Measurements from ENCODE around the gene NLRP9. TPM values are rescaled to one million over a fixed set of nuclear protein-coding genes. Genes with fewer than 3 reads are reported as not detected.

The NLRP9 gene
- total and polyA plus RNA-seq, 2 of the 4 experiments (the other 2 are of a cell fraction), result not detected

DNA sequence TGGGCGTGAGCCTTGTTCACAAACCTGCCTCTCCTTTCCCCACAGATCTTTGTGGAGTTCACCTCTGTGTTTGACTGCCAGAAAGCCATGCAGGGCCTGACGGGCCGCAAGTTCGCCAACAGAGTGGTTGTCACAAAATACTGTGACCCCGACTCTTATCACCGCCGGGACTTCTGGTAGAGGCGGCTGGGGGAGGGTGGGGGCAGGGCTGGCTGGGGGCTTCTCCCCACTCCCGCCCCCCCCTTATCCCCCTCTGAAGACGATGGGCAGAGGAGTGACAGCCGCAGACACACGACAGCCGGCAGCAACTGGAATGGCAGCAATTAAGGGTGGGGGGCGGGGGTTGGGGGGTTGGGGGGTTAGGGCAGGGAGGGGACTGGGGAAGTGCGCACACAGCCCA lies 64.3 kb downstream of the NLRP9 start:
- ChIA-PET CTCF (no interaction called here), POLR2A (ENCODE audit: unreplicated experiment) (no interaction called here)
- Histone ChIP-seq H3K14ac (replicated peaks; ENCODE audit: low read depth, low read length) (no peak overlapping the region), H3K9me1 (ENCODE audit: insufficient read depth, low read length) (no peaks in the 10 kb centered on the region; the same call in 1 of the 2 replicates), H3K9me3 (ENCODE audit: control insufficient read depth, insufficient read depth, low read length) (no peaks in the 10 kb centered on the region), H4K20me1 (ENCODE audit: insufficient read depth, low read length) (peaks cover 63% of the 10 kb centered on the region), H3K79me1 (ENCODE audit: low read depth in 1 of 2, low read length in 2 of 2) (peaks cover 20 to 53% of the 10 kb centered on the region in 2 experiments; a peak in 3 of 4 replicates), H2BK120ac (ENCODE audit: low read depth, low read length) (no peak overlapping the region), H3K9ac (ENCODE audit: low read depth, low read length) (no peak overlapping the region), H3K36me3 (ENCODE audit: control insufficient read depth, insufficient read depth, low read length) (peaks cover 42% of the 10 kb centered on the region), H2BK5ac (ENCODE audit: low read depth, low read length, poor library complexity, severe bottlenecking) (no peak overlapping the region), H3K23ac (ENCODE audit: low read depth, low read length) (no peak overlapping the region), H2AFZ (replicated peaks; ENCODE audit: low read length, poor library complexity) (no peak overlapping the region), H3K18ac (ENCODE audit: low read depth, low read length) (no peak overlapping the region), H3K27ac (ENCODE audit: insufficient read depth, low read length) (no peak overlapping the region), H3K4ac (ENCODE audit: low read depth, low read length) (no peak overlapping the region), H2BK15ac (ENCODE audit: low read depth, low read length) (no peak overlapping the region), H4K91ac (ENCODE audit: insufficient read depth, low read depth, low read length) (no peak overlapping the region), H3K27me3 (ENCODE audit: control insufficient read depth, insufficient read depth, low read length) (no peaks in the 10 kb centered on the region), H3K4me1 (ENCODE audit: control insufficient read depth, insufficient read depth, low read length) (peaks cover 5% of the 10 kb centered on the region; the same call in 1 of the 2 replicates), H3K4me2 (ENCODE audit: low read depth, low read length) (no peak overlapping the region), H3K4me3 (ENCODE audit: insufficient read depth, low read depth, low read length) (no peak overlapping the region), H4K5ac (ENCODE audit: low read depth, low read length) (no peak overlapping the region), H2AK9ac (replicated peaks; ENCODE audit: low read depth, low read length, poor library complexity) (no peak overlapping the region), H4K8ac (ENCODE audit: low read depth in 2 of 2, low read length in 2 of 2) (no peak overlapping the region), H2AK5ac (ENCODE audit: low read depth, low read length) (no peak overlapping the region), H3K56ac (ENCODE audit: extremely low read depth, insufficient read depth, low read length) (no peak overlapping the region), H2BK20ac (ENCODE audit: low read depth, low read length) (no peak overlapping the region)
- intact Hi-C loops (cut with micrococcal nuclease) (loop anchor here (2.0 kb wide), 1 partner anchor 19 kb away; the partner anchor contains the start of gene U2AF2), dilution Hi-C loops (cut with HindIII; ENCODE audit: low sequenced_read_pairs, unreplicated experiment) (no loop called here), in situ Hi-C loops (cut with MboI; ENCODE audit: low sequenced_read_pairs) (loop anchor here (25.0 kb wide), 2 partner anchors 1212 to 1537 kb away; partner anchors contain the start of genes CDC42EP5, CNOT3 and LENG9)
- no peak for ATAC-seq (ENCODE audit: low read depth)
- no peak for DNase-seq
- no TSS peak for BruUV-seq (replicated peaks)
- TF ChIP-seq POLR2A (IDR thresholded peaks at IDR 0.05; ENCODE audit: low read depth, low read length) (no peak), BHLHE40 (IDR thresholded peaks at IDR 0.05; ENCODE audit: low read depth, low read length) (no peak), NFE2L2 (IDR thresholded peaks at IDR 0.05; ENCODE audit: low read depth, low read length) (no peak), RFX5 (IDR thresholded peaks at IDR 0.05; ENCODE audit: low read depth, low read length) (no peak), SMC3 (IDR thresholded peaks at IDR 0.05; ENCODE audit: low read depth, low read length) (no peak), CEBPB (IDR thresholded peaks at IDR 0.05; ENCODE audit: low read depth, low read length) (no peak), CHD1 (IDR thresholded peaks at IDR 0.05; ENCODE audit: low read depth, low read length) (no peak), MAZ (IDR thresholded peaks at IDR 0.05; ENCODE audit: borderline replicate concordance, low read depth, low read length) (no peak)
- TF ChIP-seq, protein P1, sequence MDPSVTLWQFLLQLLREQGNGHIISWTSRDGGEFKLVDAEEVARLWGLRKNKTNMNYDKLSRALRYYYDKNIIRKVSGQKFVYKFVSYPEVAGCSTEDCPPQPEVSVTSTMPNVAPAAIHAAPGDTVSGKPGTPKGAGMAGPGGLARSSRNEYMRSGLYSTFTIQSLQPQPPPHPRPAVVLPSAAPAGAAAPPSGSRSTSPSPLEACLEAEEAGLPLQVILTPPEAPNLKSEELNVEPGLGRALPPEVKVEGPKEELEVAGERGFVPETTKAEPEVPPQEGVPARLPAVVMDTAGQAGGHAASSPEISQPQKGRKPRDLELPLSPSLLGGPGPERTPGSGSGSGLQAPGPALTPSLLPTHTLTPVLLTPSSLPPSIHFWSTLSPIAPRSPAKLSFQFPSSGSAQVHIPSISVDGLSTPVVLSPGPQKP (IDR thresholded peaks at IDR 0.05; ENCODE audit: borderline replicate concordance, low read depth, low read length), result no peak
- WGBS, 2 experiments (ENCODE audit: extremely low coverage in 2 of 2, insufficient read length in 1 of 2), result no CpG with 5 or more reads among the region's 15 CpGs

Measured in IMR-90 (cell line).